DMS153 treated with DMSO at 0.1 percent for 48 hours (cell line): Measurements from ENCODE around the gene MAP4K1.
A peak's percentile ranks its signal among the peaks of the same experiment; 100 is the strongest.
"Not testable (repeated sequence)": the region's sequence is repeated elsewhere in the genome, so short reads cannot be mapped to it uniquely, and the experiment has no call there.

Experiments
- DNase-seq: peaks from one replicate; lab custom pipeline; 2025; ENCODE audit not compliant: unreplicated experiment; lab: John Stamatoyannopoulos, UW

MAP4K1 gene

GRCh38 chr19:38629568-38629967 is 11.8 kb upstream of the MAP4K1 start:
- DNase-seq, result no peak

- no peak for DNase-seq
These were observed 8.6 kb upstream of the MAP4K1 start for GRCh38 chr19:38626401-38626800.

GRCh38 chr19:38624822-38625221 is 7.1 kb upstream of the MAP4K1 start:
- no peak for DNase-seq

- DNase-seq, result no peak
These were observed 1.8 kb upstream of the MAP4K1 start for GRCh38 chr19:38619361-38620174.

GRCh38 chr19:38618590-38619360 is 1.0 kb upstream of the MAP4K1 start, which contains the start of gene EIF3K:
Gene EIF3K, plus strand, starts transcription at chr19:38619188. Its CDS starts 81 bp downstream, at chr19:38619269.
- peak; percentile 99 for DNase-seq

- no peak for DNase-seq
These were observed 430 bp downstream of the MAP4K1 start for GRCh38 chr19:38617283-38617763.

GRCh38 chr19:38616265-38616664 is 1.5 kb downstream of the MAP4K1 start:
- DNase-seq, result no peak

- no peak for DNase-seq
These were observed 2.7 kb downstream of the MAP4K1 start for GRCh38 chr19:38615007-38615581.

GRCh38 chr19:38614289-38614688 is 3.5 kb downstream of the MAP4K1 start:
- no peak for DNase-seq

- no peak for DNase-seq
These were observed 11.6 kb downstream of the MAP4K1 start for GRCh38 chr19:38606131-38606530.

- DNase-seq, result not testable (repeated sequence)
These were observed 14.9 kb downstream of the MAP4K1 start for GRCh38 chr19:38602856-38603255.

DNA sequence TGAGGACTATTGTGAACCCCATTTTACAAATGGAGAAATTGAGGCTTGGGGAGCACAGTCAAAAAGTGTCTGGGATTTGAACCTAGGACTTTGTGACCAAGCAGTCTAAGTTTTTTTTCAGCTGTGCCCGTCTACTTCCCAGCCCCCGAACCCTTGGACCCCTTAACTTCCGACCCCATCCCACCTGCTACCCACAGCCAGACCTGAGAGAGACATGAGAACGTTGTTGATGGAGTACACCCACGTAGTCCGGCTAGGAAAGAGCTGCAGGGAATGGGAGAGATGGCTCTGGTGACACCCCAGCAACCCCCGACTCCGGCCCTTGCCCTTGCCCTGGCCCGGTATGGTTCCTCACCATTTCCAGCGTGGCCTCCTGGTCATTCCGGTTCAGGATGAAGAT is 18.0 kb downstream of the MAP4K1 start:
- no peak for DNase-seq

GRCh38 chr19:38597075-38597474 is 20.7 kb downstream of the MAP4K1 start:
- DNase-seq, result no peak

GRCh38 chr19:38596057-38596981 is 21.4 kb downstream of the MAP4K1 start:
- DNase-seq, result peak; percentile 55

DNA sequence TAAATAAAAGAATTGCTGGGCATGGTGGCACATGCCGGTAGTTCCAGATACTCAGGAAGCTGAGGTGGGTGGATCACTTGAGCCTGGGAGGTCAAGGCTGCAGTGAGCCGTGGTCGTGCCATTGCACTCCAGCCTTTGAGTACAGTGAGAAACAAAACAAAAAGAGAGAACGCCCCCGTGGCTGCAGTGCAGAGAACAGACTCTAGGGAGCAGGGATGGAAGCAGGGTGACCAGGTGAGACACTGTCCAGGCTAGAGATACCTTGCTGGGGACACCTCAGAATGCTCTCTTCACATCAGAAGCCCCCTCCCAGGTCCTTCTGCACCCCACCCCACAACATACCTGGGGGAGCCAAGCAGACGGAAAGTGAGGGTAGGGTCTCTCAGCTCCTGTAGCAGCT is 24.8 kb downstream of the MAP4K1 start:
- DNase-seq, result no peak

DNA sequence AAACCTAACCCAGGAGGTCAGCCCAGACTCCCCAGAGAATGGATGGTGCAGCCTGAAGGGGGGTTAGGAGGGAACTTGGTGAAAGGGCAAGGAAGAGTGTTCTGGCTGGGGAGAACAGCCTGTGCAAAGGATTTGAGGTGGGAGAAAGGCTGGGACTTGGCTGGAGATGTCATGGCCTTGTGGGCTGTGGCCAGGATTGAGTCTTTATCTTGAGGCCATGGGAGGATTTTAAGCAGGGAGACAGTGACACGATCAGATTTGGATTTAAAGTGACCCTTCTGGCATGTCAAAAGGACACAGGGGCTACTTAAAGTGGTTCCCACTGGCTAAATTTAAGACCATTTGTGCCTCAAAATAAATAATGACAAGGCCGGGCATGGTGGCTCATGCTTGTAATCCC is 29.7 kb downstream of the MAP4K1 start:
- no peak for DNase-seq

GRCh38 chr19:38587562-38587961 is 30.2 kb downstream of the MAP4K1 start:
- DNase-seq, result no peak

DNA sequence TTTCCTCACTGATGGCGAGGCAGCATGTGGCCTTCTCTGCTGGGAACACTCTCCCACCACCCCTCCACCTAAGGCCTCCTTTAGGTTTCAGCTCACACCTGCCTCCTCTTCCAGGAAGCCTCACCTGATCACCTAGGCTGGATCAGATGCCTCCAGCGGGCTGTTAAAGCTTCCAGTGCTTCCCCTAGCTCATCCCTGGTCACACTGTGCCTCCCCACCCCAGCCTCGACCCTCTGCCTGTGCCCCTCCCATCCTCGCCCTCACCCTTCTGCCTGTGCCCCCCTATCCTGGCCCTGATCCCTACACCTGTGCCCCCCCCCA is 33.8 kb downstream of the MAP4K1 start:
- DNase-seq, result no peak

DNA sequence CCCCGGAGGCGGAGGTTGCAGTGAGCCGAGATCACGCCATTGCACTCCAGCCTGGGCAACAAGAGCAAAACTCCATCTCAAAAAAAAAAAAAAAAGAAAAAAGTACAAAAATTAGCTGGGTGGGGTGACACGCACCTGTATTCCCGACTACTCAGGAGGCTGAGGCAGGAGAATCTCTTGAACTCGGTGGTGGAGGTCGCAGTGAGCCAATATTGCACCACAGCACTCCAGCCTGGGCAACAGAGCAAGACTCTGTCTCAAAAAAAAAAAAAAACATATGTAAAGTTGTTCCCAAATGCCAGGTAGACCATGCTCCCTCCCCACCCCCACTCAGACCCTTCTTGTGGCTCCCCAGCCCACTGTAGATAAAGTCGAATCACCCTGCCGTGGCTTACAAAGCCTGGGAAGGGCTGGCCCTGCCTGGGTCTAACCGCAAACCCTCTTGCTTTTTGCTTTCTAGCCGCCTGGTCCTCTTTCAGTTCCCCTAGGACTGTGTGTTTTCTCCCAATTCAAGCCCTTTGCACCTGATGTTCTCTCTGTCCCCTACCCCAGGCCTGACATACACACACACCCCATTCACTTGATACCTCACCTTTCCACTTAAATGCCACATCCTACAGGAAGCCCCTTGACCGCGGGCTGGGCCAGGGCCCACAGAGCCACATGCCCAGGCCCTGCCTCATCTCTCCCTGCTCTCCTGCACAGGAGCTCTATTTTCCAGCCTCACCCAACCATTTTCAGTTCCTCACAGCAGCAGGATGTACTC is 34.4 kb downstream of the MAP4K1 start:
- DNase-seq, result no peak

GRCh38 chr19:38580080-38580479 is 37.7 kb downstream of the MAP4K1 start:
- no peak for DNase-seq
